Testis (tissue), 3 donors: Measurements from ENCODE around the gene ARFRP1. TPM values are rescaled to one million over a fixed set of nuclear protein-coding genes. Genes with fewer than 3 reads are reported as not detected.

Source experiments
- DNase-seq: peaks from one replicate; pipeline ENCODE4 v3.0.0-alpha.2; 2019
- H3K27ac ChIP-seq, 2 donors: fragments of 200-600 bp; sonication (generic); one replicate each; pipeline ENCODE4 v1.5.1; 2019
- H3K27me3 ChIP-seq: fragments of 200-600 bp; sonication (generic); one replicate; pipeline ENCODE4 v1.5.1; 2019
- H3K36me3 ChIP-seq: fragments of 200-600 bp; sonication (generic); one replicate; pipeline ENCODE4 v1.5.1; 2017; ENCODE audit warnings: low read depth; ENCODE audit errors: missing control alignments
- H3K4me1 ChIP-seq: fragments of 200-600 bp; sonication (generic); one replicate; pipeline ENCODE4 v1.5.1; 2019
- H3K4me3 ChIP-seq, 2 donors: fragments of 200-600 bp; sonication (generic); one replicate each; pipeline ENCODE4 v1.5.1; 2017 to 2019
- H3K9me3 ChIP-seq: fragments of 200-600 bp; sonication (generic); one replicate; pipeline ENCODE4 v1.5.1; 2017
- POLR2A ChIP-seq: fragments of 450-650 bp; IDR thresholded peaks from one replicate; pipeline ENCODE4 v1.6.1; 2017; ENCODE audit warnings: antibody characterized with exemption, mild to moderate bottlenecking, moderate library complexity
- WGBS, 2 donors: methylation state at CpG; one replicate each; pipeline ENCODE4 v1.1.5; 2018; 5-methylcytosine and 5-hydroxymethylcytosine counted together
- intact Hi-C: fragments of 100-400 bp; cut with DNase I; formaldehyde crosslinking; loops from one replicate; pipeline ENCODE4 v1.15.1; 2023; ENCODE audit warnings: low total_unique reads
- polyA plus RNA-seq: library from polyadenylated mRNA; stranded (reverse); fragments of 350-450 nt; fragmentation: Illumina TruSeq; extraction: RNeasy Lipid Tissue Mini Kit (QIAGEN cat#74804); gene quantifications from one replicate; pipeline ENCODE4 v1.2.3, GENCODE V29; 2014; ENCODE audit warnings: low read depth, low replicate concordance; ENCODE audit not compliant: insufficient read depth
- total RNA-seq, 2 donors: library from RNA; depleted of rRNA; stranded (reverse); fragments of >200 nt; gene quantifications; one replicate each; pipeline ENCODE4 v1.2.3, GENCODE V29; 2016
- TF ChIP-seq, protein P1 (sequence below), 3 experiments: fragments of 450-650 bp in 2 of 3; fragments of 200-600 bp in 1 of 3; sonication (generic) in 1 of 3; IDR thresholded peaks; one replicate each; pipeline ENCODE4 v1.5.1; 2016 to 2019; ENCODE audit warnings: antibody characterized with exemption in 3 of 3, mild to moderate bottlenecking in 2 of 3, moderate library complexity in 1 of 3

The ARFRP1 gene
- total and polyA plus RNA-seq, 3 donors from 2014 or later: 37.8 to 55.6 (median 55.4) TPM

DNA sequence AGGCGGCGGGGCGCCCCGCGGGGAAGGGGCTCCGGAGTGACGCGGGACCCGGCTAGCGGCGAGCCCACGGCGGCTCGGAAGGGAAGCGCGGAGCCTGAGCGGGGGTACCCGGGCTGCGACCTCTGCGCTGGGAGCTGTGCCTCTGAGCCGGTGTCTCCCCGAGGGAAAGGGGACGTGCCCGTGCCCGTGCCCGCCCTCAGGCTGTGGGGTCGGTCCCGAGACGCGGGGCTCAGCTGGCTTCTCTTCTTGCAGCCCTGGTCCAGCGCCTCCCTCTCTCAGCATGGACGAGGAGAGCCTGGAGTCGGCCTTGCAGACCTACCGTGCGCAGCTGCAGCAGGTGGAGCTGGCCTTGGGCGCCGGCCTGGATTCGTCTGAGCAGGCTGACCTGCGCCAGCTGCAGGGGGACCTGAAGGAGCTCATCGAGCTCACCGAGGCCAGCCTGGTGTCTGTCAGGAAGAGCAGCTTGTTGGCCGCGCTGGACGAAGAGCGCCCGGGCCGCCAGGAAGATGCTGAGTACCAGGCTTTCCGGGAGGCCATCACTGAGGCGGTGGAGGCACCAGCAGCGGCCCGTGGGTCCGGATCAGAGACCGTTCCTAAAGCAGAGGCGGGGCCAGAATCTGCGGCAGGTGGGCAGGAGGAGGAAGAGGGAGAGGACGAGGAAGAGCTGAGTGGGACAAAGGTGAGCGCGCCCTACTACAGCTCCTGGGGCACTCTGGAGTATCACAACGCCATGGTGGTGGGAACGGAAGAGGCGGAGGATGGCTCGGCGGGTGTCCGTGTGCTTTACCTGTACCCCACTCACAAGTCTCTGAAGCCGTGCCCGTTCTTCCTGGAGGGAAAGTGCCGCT, 749 bp upstream of the ARFRP1 start:
- intact Hi-C loops: no loop called here
- H3K4me3 ChIP-seq: peak overlapping the region; percentile 94 to 97
- peak overlapping the region; percentile 76 to 85 for H3K27ac ChIP-seq
- H3K9me3 ChIP-seq: no peaks in the 10 kb centered on the region
- H3K4me1 ChIP-seq: peaks cover 28% of the 10 kb centered on the region
- H3K27me3 ChIP-seq: no peaks in the 10 kb centered on the region
- DNase-seq: peak; percentile 48
- H3K36me3 ChIP-seq: no peaks in the 10 kb centered on the region
- WGBS, 2 donors: 19 to 30% methylated on average over 24 to 65 of the region's 67 CpGs
- TF ChIP-seq, protein P1, sequence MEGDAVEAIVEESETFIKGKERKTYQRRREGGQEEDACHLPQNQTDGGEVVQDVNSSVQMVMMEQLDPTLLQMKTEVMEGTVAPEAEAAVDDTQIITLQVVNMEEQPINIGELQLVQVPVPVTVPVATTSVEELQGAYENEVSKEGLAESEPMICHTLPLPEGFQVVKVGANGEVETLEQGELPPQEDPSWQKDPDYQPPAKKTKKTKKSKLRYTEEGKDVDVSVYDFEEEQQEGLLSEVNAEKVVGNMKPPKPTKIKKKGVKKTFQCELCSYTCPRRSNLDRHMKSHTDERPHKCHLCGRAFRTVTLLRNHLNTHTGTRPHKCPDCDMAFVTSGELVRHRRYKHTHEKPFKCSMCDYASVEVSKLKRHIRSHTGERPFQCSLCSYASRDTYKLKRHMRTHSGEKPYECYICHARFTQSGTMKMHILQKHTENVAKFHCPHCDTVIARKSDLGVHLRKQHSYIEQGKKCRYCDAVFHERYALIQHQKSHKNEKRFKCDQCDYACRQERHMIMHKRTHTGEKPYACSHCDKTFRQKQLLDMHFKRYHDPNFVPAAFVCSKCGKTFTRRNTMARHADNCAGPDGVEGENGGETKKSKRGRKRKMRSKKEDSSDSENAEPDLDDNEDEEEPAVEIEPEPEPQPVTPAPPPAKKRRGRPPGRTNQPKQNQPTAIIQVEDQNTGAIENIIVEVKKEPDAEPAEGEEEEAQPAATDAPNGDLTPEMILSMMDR (IDR thresholded peaks at IDR 0.05): no peak
- no peak for TF ChIP-seq POLR2A

DNA sequence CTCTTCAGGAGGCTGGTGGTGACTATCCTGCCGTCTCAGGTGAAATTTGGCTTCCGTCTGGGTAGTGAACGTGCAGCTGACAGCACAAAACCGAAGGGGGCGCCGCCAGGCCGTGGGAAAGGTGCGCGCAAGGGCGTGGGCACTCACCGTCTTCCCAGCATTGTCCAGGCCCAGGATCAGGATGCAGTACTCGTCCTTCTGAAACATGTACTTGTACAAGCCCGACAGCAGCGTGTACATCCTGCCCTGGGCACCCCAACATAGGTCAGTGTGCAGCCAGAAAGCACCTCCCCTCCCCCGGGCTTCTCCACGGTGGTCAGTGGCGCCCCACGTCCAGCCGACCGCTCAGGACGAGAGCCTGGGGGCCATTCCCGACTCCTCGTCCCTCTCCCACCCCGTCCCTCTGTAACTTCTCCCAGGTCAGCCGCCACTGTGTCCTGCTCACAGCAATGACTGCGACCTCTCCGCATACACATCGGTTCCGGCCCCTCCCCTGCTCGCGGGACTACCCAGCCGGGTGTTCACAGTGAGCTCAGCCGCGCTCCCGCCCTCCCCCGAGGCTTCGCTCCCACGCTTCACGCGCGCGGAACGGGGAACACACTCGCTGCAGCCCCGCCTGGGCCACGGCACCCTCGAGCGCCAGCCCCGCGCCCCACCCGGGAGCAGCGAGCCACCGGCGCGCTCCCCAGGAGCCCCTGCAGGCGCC, 771 bp downstream of the ARFRP1 start:
- peaks cover 28% of the 10 kb centered on the region for H3K4me1 ChIP-seq
- no peaks in the 10 kb centered on the region for H3K9me3 ChIP-seq
- 0 to 1% methylated on average over 1 to 51 of the region's 56 CpGs for WGBS, 2 donors
- H3K27ac ChIP-seq: peak overlapping the region; percentile 76 to 85
- peak overlapping the region; percentile 94 to 97 for H3K4me3 ChIP-seq
- DNase-seq: peak; percentile 71
- intact Hi-C loops: no loop called here
- TF ChIP-seq, protein P1 (IDR thresholded peaks at IDR 0.05): peak in 1 of 3 experiments; percentile 44
- no peak for TF ChIP-seq POLR2A
- H3K36me3 ChIP-seq: no peaks in the 10 kb centered on the region
- no peaks in the 10 kb centered on the region for H3K27me3 ChIP-seq

DNA sequence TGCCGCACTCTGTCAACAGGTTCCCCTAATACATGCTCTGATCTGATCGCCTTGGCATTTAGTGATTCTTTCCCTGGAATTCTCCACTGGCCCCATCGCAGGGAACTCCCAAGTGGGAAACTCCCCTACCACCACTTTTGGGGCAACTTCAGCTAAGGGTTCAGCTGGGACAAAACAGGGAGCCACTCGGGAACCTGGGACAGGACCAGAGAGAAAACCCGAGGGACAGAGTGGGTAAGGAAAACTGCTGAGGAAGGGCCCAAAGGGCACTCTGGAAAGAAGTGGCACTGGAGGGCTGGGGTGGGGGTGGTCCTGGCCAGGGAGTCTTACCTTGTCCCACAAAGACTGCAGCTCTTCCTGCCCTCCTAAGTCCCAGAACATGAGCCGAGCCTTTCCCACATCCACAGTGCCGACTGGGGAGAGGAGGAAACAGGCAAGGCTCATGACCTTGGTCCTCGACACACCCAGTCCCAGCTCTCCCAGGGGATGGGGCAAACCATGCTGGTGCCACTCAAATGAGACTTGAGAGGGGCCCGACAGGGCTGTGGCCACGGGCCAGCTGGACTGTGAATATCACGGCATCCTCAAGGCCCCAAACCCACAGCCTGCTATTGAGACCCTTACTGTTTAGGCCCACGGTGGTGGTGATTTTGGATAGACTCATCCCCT, 1.6 kb downstream of the ARFRP1 start:
- H3K9me3 ChIP-seq: no peaks in the 10 kb centered on the region
- intact Hi-C loops: no loop called here
- no peaks in the 10 kb centered on the region for H3K27me3 ChIP-seq
- H3K4me1 ChIP-seq: peaks cover 25% of the 10 kb centered on the region
- TF ChIP-seq, protein P1 (IDR thresholded peaks at IDR 0.05): no peak
- TF ChIP-seq POLR2A: no peak
- 54 to 60% methylated on average over 11 to 12 of the region's 12 CpGs for WGBS, 2 donors
- DNase-seq: no peak
- H3K36me3 ChIP-seq: no peaks in the 10 kb centered on the region
- no peak overlapping the region for H3K4me3 ChIP-seq
- peak overlapping the region; percentile 76 to 85 for H3K27ac ChIP-seq

DNA sequence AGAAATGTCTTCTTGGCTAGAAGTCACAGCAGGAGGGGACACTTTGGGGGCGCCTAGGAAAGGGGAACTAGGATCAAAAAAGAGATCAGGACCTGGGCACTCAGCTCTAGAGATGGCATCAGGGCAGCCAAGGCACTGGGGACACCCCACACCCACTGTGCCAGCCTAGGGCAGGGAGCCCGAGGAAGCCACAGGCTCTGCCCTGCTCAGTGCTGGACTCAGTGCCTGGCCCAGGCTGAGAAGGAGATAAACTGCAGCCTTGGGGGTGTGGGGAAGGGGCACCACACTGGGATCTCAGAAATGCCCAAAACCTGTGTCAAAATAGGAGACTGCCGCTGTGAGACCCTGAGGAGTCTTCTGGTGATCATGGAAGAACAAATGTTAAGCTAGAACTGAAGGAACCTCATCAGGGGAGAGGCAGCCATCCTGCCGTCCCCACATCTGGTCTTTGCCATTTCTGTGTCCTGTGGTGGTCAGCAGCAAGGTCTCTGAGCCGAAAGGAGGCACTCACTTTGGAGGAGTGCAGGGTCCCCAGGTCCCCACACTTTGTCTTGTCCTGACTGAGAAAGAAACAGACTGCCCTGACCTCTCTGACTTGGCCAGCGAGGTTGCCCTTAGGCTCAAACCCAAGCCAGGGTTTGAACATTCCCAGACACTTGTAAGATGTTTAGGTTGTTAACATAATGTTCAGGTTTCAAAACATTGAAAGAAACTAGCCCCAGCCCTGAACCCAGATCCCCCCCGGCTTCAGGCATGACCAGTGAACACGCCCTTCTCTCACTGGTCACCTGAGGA, 2.3 kb downstream of the ARFRP1 start:
- WGBS, 2 donors: 79 to 86% methylated on average over 7 to 8 of the region's 8 CpGs
- H3K4me1 ChIP-seq: peaks cover 30% of the 10 kb centered on the region
- no peak overlapping the region for H3K27ac ChIP-seq
- H3K27me3 ChIP-seq: no peaks in the 10 kb centered on the region
- H3K36me3 ChIP-seq: no peaks in the 10 kb centered on the region
- TF ChIP-seq POLR2A: no peak
- TF ChIP-seq, protein P1 (IDR thresholded peaks at IDR 0.05): no peak
- no peaks in the 10 kb centered on the region for H3K9me3 ChIP-seq
- intact Hi-C loops: no loop called here
- no peak for DNase-seq
- no peak overlapping the region for H3K4me3 ChIP-seq
